HepG2 (cell line): Measurements from ENCODE around the gene TENT5A. TPM values are rescaled to one million over a fixed set of nuclear protein-coding genes. Genes with fewer than 3 reads are reported as not detected.

ENCODE experiments used
- BRCA1 ChIP-seq: sonication (generic); formaldehyde crosslinking; IDR thresholded peaks from 2 replicates; pipeline ENCODE4 v1.4.0; 2020; ENCODE audit warnings: missing genetic modification reagents
- CREM ChIP-seq, 2 experiments: sonication (generic) in 1 of 2; formaldehyde crosslinking in 1 of 2; IDR thresholded peaks; 2 replicates each; pipeline versions ENCODE4 v1.4.0 to v1.6.1; 2016 to 2020; ENCODE audit warnings: antibody characterized with exemption in 1 of 2, mild to moderate bottlenecking in 1 of 2, missing genetic modification reagents in 1 of 2
- FLYWCH1 ChIP-seq: sonication (generic); formaldehyde crosslinking; IDR thresholded peaks from 2 replicates; pipeline ENCODE4 v1.8.1; 2023; ENCODE audit warnings: mild to moderate bottlenecking, missing genetic modification reagents
- FOSL2 ChIP-seq: sonication (generic); formaldehyde crosslinking; IDR thresholded peaks from 2 replicates; pipeline ENCODE4 v1.4.0; 2020; ENCODE audit warnings: missing genetic modification reagents
- KLF16 ChIP-seq, 2 experiments: sonication (generic) in 1 of 2; formaldehyde crosslinking in 1 of 2; IDR thresholded peaks; 2 replicates each; pipeline versions ENCODE4 v1.6.1 to v1.8.0; 2016 to 2023; ENCODE audit warnings: missing genetic modification reagents in 2 of 2, missing compliant biosample characterization in 1 of 2
- MAFK ChIP-seq, 2 experiments: IDR thresholded peaks in 1 of 2; conservative IDR thresholded peaks in 1 of 2; 2 replicates each; pipeline ENCODE4 v1.6.1; 2011; ENCODE audit warnings: improper control_type of control experiment in 2 of 2, low read length in 2 of 2
- MBNL3 ChIP-seq: fragments of 250-450 bp; sonication (Bioruptor Pico); conservative IDR thresholded peaks from 2 replicates; pipeline ENCODE4 v1.8.0; 2022; ENCODE audit warnings: mild to moderate bottlenecking, inconsistent platforms
- MIER3 ChIP-seq: IDR thresholded peaks from 2 replicates; pipeline ENCODE4 v1.6.1; 2016; ENCODE audit warnings: missing compliant biosample characterization, borderline replicate concordance
- ONECUT2 ChIP-seq: sonication (generic); formaldehyde crosslinking; IDR thresholded peaks from 2 replicates; pipeline ENCODE4 v1.4.0; 2020; ENCODE audit warnings: missing genetic modification reagents
- PLRG1 ChIP-seq: fragments of 450-650 bp; conservative IDR thresholded peaks from 2 replicates; pipeline ENCODE4 v1.6.1; 2016
- SIN3B ChIP-seq: fragments of 150-350 bp; IDR thresholded peaks from 2 replicates; pipeline ENCODE4 v1.6.1; 2014; ENCODE audit warnings: low read length
- ZNF446 ChIP-seq: sonication (generic); formaldehyde crosslinking; IDR thresholded peaks from 2 replicates; pipeline ENCODE4 v1.5.0; 2020; ENCODE audit warnings: mild to moderate bottlenecking, missing genetic modification reagents
- ZNF510 ChIP-seq: sonication (generic); formaldehyde crosslinking; IDR thresholded peaks from 2 replicates; pipeline ENCODE4 v1.4.0; 2020; ENCODE audit warnings: low read depth, mild to moderate bottlenecking, missing genetic modification reagents
- ZNF569 ChIP-seq: sonication (generic); formaldehyde crosslinking; IDR thresholded peaks from 2 replicates; pipeline ENCODE4 v1.5.0; 2020; ENCODE audit warnings: mild to moderate bottlenecking, missing genetic modification reagents, moderate library complexity, borderline replicate concordance
- polyA plus RNA-seq, 8 experiments: library from polyadenylated mRNA; depleted of rRNA in 3 of 8; stranded (reverse) in 7 of 8; unstranded in 1 of 8; fragments of >200 nt; fragmentation: Illumina TruSeq in 4 of 8; extraction: Trizol in 4 of 8; gene quantifications; 2 replicates each; pipeline versions ENCODE4 v1.2.1 to v1.2.3, GENCODE V29; 2011 to 2016; ENCODE audit warnings: low read depth in 4 of 8, missing spikeins in 1 of 8, mixed read lengths in 1 of 8; ENCODE audit not compliant: insufficient read depth in 1 of 8
- total RNA-seq, 5 experiments: library from RNA; depleted of rRNA; stranded (reverse); fragments of >200 nt; fragmentation: Illumina TruSeq; extraction: Trizol; gene quantifications; 2 replicates each; pipeline ENCODE4 v1.2.3, GENCODE V29; 2016; ENCODE audit warnings: low read depth in 1 of 5
- TF ChIP-seq, protein P1 (sequence below): conservative IDR thresholded peaks from 2 replicates; pipeline ENCODE4 v1.6.1; 2018; ENCODE audit warnings: missing genetic modification reagents
- TF ChIP-seq, protein P2 (sequence below): sonication (generic); formaldehyde crosslinking; IDR thresholded peaks from 2 replicates; pipeline ENCODE4 v1.5.1; 2020; ENCODE audit warnings: mild to moderate bottlenecking, moderate library complexity, missing genetic modification reagents
- TF ChIP-seq, protein P3 (sequence below), 2 experiments: sonication (generic) in 1 of 2; formaldehyde crosslinking in 1 of 2; IDR thresholded peaks; 2 replicates each; pipeline versions ENCODE4 v1.4.0 to v1.6.1; 2018 to 2020; ENCODE audit warnings: missing genetic modification reagents in 2 of 2, borderline replicate concordance in 1 of 2, low read depth in 1 of 2, mild to moderate bottlenecking in 1 of 2, missing biosample characterization in 1 of 2
- TF ChIP-seq, protein P4 (sequence below): sonication (generic); formaldehyde crosslinking; IDR thresholded peaks from 2 replicates; pipeline ENCODE4 v1.9.0; 2021; ENCODE audit warnings: missing genetic modification reagents, borderline replicate concordance
- TF ChIP-seq, protein P5 (sequence below): sonication (generic); formaldehyde crosslinking; IDR thresholded peaks from 2 replicates; pipeline ENCODE4 v1.4.0; 2020; ENCODE audit warnings: missing genetic modification reagents
- TF ChIP-seq, protein P6 (sequence below): sonication (generic); formaldehyde crosslinking; IDR thresholded peaks from 2 replicates; pipeline ENCODE4 v1.9.0; 2022; ENCODE audit warnings: low read depth, missing genetic modification reagents

The TENT5A gene
- total and polyA plus RNA-seq, 2 of the 13 experiments (the other 11 are each of a cell fraction or from before 2014, with no cell fraction given): 8.0 to 13.8 TPM

DNA sequence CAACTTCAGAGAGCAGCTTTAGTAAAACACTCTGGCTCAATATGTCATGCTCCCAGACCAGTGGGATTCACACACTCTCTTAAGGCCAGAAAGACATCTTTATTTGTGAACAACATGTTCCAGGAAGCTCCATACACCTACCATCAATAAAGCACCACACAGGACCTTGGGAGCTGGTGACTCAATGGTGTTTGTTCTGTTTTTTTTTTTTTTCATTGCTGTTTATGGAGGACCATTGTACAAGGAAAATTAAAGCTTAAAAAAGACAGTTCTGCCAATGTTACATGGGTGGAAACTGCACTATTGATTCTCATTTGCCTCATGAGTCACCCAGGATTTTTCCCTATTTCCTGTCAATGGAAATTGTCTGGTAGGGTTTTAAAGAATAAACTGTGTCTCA is 36.3 kb upstream of the TENT5A start (continued):
- no peak for TF ChIP-seq KLF16 (CRISPR knock-in tag; IDR thresholded peaks at IDR 0.05)
- TF ChIP-seq, protein P1, sequence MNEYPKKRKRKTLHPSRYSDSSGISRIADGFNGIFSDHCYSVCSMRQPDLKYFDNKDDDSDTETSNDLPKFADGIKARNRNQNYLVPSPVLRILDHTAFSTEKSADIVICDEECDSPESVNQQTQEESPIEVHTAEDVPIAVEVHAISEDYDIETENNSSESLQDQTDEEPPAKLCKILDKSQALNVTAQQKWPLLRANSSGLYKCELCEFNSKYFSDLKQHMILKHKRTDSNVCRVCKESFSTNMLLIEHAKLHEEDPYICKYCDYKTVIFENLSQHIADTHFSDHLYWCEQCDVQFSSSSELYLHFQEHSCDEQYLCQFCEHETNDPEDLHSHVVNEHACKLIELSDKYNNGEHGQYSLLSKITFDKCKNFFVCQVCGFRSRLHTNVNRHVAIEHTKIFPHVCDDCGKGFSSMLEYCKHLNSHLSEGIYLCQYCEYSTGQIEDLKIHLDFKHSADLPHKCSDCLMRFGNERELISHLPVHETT (CRISPR knock-in tag): no peak
- TF ChIP-seq, protein P2, sequence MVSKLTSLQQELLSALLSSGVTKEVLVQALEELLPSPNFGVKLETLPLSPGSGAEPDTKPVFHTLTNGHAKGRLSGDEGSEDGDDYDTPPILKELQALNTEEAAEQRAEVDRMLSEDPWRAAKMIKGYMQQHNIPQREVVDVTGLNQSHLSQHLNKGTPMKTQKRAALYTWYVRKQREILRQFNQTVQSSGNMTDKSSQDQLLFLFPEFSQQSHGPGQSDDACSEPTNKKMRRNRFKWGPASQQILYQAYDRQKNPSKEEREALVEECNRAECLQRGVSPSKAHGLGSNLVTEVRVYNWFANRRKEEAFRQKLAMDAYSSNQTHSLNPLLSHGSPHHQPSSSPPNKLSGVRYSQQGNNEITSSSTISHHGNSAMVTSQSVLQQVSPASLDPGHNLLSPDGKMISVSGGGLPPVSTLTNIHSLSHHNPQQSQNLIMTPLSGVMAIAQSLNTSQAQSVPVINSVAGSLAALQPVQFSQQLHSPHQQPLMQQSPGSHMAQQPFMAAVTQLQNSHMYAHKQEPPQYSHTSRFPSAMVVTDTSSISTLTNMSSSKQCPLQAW (CRISPR knock-in tag): no peak
- TF ChIP-seq BRCA1 (CRISPR knock-in tag): no peak
- TF ChIP-seq ZNF446 (CRISPR knock-in tag): no peak
- TF ChIP-seq ZNF510: no peak
- no peak for TF ChIP-seq SIN3B
- no peak for TF ChIP-seq MIER3
- TF ChIP-seq, protein P3, sequence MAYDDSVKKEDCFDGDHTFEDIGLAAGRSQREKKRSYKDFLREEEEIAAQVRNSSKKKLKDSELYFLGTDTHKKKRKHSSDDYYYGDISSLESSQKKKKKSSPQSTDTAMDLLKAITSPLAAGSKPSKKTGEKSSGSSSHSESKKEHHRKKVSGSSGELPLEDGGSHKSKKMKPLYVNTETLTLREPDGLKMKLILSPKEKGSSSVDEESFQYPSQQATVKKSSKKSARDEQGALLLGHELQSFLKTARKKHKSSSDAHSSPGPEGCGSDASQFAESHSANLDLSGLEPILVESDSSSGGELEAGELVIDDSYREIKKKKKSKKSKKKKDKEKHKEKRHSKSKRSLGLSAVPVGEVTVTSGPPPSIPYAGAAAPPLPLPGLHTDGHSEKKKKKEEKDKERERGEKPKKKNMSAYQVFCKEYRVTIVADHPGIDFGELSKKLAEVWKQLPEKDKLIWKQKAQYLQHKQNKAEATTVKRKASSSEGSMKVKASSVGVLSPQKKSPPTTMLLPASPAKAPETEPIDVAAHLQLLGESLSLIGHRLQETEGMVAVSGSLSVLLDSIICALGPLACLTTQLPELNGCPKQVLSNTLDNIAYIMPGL (CRISPR knock-in tag; IDR thresholded peaks at IDR 0.05; ENCODE audit: borderline replicate concordance in 1 of 2, low read depth in 1 of 2): no peak
- 0 out of 2 replicates have a peak, but pooled peaks have one; percentile 15 for TF ChIP-seq CREM (IDR thresholded peaks at IDR 0.05)
- no peak for TF ChIP-seq CREM (CRISPR knock-in tag; IDR thresholded peaks at IDR 0.05)
- no peak for TF ChIP-seq PLRG1
- no peak for TF ChIP-seq ONECUT2
- TF ChIP-seq MBNL3 (CRISPR knock-in tag): no peak
- TF ChIP-seq FLYWCH1 (CRISPR knock-in tag): no peak
- TF ChIP-seq FOSL2 (CRISPR knock-in tag): peak; percentile 45; the same call in 1 of the 2 replicates
- TF ChIP-seq, protein P4, sequence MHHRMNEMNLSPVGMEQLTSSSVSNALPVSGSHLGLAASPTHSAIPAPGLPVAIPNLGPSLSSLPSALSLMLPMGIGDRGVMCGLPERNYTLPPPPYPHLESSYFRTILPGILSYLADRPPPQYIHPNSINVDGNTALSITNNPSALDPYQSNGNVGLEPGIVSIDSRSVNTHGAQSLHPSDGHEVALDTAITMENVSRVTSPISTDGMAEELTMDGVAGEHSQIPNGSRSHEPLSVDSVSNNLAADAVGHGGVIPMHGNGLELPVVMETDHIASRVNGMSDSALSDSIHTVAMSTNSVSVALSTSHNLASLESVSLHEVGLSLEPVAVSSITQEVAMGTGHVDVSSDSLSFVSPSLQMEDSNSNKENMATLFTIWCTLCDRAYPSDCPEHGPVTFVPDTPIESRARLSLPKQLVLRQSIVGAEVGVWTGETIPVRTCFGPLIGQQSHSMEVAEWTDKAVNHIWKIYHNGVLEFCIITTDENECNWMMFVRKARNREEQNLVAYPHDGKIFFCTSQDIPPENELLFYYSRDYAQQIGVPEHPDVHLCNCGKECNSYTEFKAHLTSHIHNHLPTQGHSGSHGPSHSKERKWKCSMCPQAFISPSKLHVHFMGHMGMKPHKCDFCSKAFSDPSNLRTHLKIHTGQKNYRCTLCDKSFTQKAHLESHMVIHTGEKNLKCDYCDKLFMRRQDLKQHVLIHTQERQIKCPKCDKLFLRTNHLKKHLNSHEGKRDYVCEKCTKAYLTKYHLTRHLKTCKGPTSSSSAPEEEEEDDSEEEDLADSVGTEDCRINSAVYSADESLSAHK (CRISPR knock-in tag): no peak
- no peak for TF ChIP-seq MAFK (conservative IDR thresholded peaks at IDR 0.05 in 1 of 2, IDR thresholded peaks at IDR 0.05 in 1 of 2; ENCODE audit: low read length in 2 of 2)
- TF ChIP-seq, protein P5, sequence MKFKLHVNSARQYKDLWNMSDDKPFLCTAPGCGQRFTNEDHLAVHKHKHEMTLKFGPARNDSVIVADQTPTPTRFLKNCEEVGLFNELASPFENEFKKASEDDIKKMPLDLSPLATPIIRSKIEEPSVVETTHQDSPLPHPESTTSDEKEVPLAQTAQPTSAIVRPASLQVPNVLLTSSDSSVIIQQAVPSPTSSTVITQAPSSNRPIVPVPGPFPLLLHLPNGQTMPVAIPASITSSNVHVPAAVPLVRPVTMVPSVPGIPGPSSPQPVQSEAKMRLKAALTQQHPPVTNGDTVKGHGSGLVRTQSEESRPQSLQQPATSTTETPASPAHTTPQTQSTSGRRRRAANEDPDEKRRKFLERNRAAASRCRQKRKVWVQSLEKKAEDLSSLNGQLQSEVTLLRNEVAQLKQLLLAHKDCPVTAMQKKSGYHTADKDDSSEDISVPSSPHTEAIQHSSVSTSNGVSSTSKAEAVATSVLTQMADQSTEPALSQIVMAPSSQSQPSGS: no peak
- TF ChIP-seq ZNF569 (CRISPR knock-in tag): no peak
- TF ChIP-seq, protein P6, sequence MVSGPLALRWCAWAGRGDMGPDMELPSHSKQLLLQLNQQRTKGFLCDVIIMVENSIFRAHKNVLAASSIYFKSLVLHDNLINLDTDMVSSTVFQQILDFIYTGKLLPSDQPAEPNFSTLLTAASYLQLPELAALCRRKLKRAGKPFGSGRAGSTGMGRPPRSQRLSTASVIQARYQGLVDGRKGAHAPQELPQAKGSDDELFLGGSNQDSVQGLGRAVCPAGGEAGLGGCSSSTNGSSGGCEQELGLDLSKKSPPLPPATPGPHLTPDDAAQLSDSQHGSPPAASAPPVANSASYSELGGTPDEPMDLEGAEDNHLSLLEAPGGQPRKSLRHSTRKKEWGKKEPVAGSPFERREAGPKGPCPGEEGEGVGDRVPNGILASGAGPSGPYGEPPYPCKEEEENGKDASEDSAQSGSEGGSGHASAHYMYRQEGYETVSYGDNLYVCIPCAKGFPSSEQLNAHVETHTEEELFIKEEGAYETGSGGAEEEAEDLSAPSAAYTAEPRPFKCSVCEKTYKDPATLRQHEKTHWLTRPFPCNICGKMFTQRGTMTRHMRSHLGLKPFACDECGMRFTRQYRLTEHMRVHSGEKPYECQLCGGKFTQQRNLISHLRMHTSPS (CRISPR knock-in tag): no peak
